NCI-H446 (cell line): ENCODE measurements around the gene MYD88.
"Not testable (repeated sequence)": the region's sequence is repeated elsewhere in the genome, so short reads cannot be mapped to it uniquely, and the experiment has no call there.

Experiments
- DNase-seq, 2 experiments: peaks; one replicate each; lab custom pipeline; 2025; lab: John Stamatoyannopoulos, UW

MYD88 gene

GRCh38 chr3:38142959-38143358, 4.5 kb downstream of the MYD88 start:
- DNase-seq = no peak

GRCh38 chr3:38143511-38143910, 5.0 kb downstream of the MYD88 start:
- DNase-seq = no peak

GRCh38 chr3:38146504-38146903, 8.0 kb downstream of the MYD88 start:
- no peak for DNase-seq

- DNase-seq = no peak
Measured at GRCh38 chr3:38147421-38147820, 9.0 kb downstream of the MYD88 start.

GRCh38 chr3:38148311-38148882, 9.9 kb downstream of the MYD88 start:
- DNase-seq = no peak

GRCh38 chr3:38149708-38150107, 11.2 kb downstream of the MYD88 start:
- no peak for DNase-seq

- DNase-seq = no peak
Measured at GRCh38 chr3:38150780-38151528, 12.5 kb downstream of the MYD88 start.

GRCh38 chr3:38151667-38152265, 13.3 kb downstream of the MYD88 start:
- no peak for DNase-seq

GRCh38 chr3:38152609-38153008, 14.1 kb downstream of the MYD88 start:
- no peak for DNase-seq

- no peak for DNase-seq
Measured at GRCh38 chr3:38153221-38153620, 14.8 kb downstream of the MYD88 start.

GRCh38 chr3:38154033-38154494, 15.6 kb downstream of the MYD88 start:
- DNase-seq = no peak

- no peak for DNase-seq
Measured at GRCh38 chr3:38154625-38155255, 16.3 kb downstream of the MYD88 start.

GRCh38 chr3:38155825-38156224, 17.4 kb downstream of the MYD88 start:
- DNase-seq = no peak

- DNase-seq = no peak
Measured at GRCh38 chr3:38157117-38157516, 18.7 kb downstream of the MYD88 start.

- peak in 1 of 2 experiments; percentile 7 for DNase-seq
Measured at GRCh38 chr3:38157595-38157994, 19.1 kb downstream of the MYD88 start.

GRCh38 chr3:38158472-38158871, 20.0 kb downstream of the MYD88 start:
- DNase-seq = no peak

- DNase-seq = not testable (repeated sequence)
Measured at GRCh38 chr3:38160704-38161103, 22.2 kb downstream of the MYD88 start.

GRCh38 chr3:38163117-38163840, 24.8 kb downstream of the MYD88 start:
- DNase-seq = no peak

GRCh38 chr3:38163841-38164642, 25.6 kb downstream of the MYD88 start:
- DNase-seq = no peak

GRCh38 chr3:38164643-38164951, 26.1 kb downstream of the MYD88 start:
- DNase-seq = no peak

GRCh38 chr3:38164952-38165721, 26.7 kb downstream of the MYD88 start, which contains the start of gene OXSR1:
TSS of gene OXSR1 (plus strand) at chr3:38165537. CDS start at chr3:38165877, 340 bp downstream.
- DNase-seq = peak; percentile 93 to 97
